Parathyroid adenoma (tissue), 2 donors: ENCODE data around the gene ECM2.

ENCODE experiments used
- H2AFZ ChIP-seq: fragments of 300-600 bp; sonication (generic); one replicate; pipeline ENCODE4 v1.7.0; 2017; ENCODE audit warnings: antibody characterized with exemption, mild to moderate bottlenecking
- H3K27ac ChIP-seq: fragments of 300-600 bp; sonication (generic); one replicate; pipeline ENCODE4 v1.7.0; 2017
- H3K27me3 ChIP-seq: fragments of 300-600 bp; sonication (generic); one replicate; pipeline ENCODE4 v1.7.0; 2017; ENCODE audit warnings: low read length; ENCODE audit not compliant: control insufficient read depth, insufficient read depth
- H3K36me3 ChIP-seq: fragments of 300-600 bp; sonication (generic); one replicate; pipeline ENCODE4 v1.7.0; 2017; ENCODE audit warnings: low read length; ENCODE audit not compliant: control insufficient read depth, insufficient read depth
- H3K4me1 ChIP-seq: fragments of 300-600 bp; sonication (generic); one replicate; pipeline ENCODE4 v1.7.0; 2017; ENCODE audit warnings: control low read depth
- H3K4me2 ChIP-seq: fragments of 300-600 bp; sonication (generic); one replicate; pipeline ENCODE4 v1.7.0; 2017; ENCODE audit warnings: low read length
- H3K4me3 ChIP-seq: fragments of 300-600 bp; sonication (generic); one replicate; pipeline ENCODE4 v1.7.0; 2017; ENCODE audit warnings: low read depth, low read length
- H3K79me2 ChIP-seq: fragments of 300-600 bp; sonication (generic); one replicate; pipeline ENCODE4 v1.7.0; 2017; ENCODE audit warnings: control low read depth
- H3K9ac ChIP-seq: fragments of 300-600 bp; sonication (generic); one replicate; pipeline ENCODE4 v1.7.0; 2017; ENCODE audit warnings: mild to moderate bottlenecking
- H3K9me3 ChIP-seq: fragments of 300-600 bp; sonication (generic); one replicate; pipeline ENCODE4 v1.7.0; 2017; ENCODE audit warnings: low read length; ENCODE audit not compliant: control insufficient read depth
- TF ChIP-seq, protein P1 (sequence below): fragments of 300-600 bp; sonication (generic); IDR thresholded peaks from one replicate; pipeline ENCODE4 v1.7.0; 2017; ENCODE audit warnings: antibody characterized with exemption, mild to moderate bottlenecking
- donor health status: primary hyperparathyroidism.

ECM2 gene

GRCh38 chr9:92493749-92494387 is 41.9 kb downstream of the ECM2 start:
- Histone ChIP-seq H3K9me3 (no peaks in the 10 kb centered on the region), H2AFZ (no peak overlapping the region), H3K9ac (no peak overlapping the region), H3K4me3 (no peak overlapping the region), H3K4me1 (no peaks in the 10 kb centered on the region), H3K79me2 (no peaks in the 10 kb centered on the region), H3K27me3 (no peaks in the 10 kb centered on the region), H3K36me3 (no peaks in the 10 kb centered on the region), H3K27ac (no peak overlapping the region), H3K4me2 (no peak overlapping the region)
- TF ChIP-seq, protein P1, sequence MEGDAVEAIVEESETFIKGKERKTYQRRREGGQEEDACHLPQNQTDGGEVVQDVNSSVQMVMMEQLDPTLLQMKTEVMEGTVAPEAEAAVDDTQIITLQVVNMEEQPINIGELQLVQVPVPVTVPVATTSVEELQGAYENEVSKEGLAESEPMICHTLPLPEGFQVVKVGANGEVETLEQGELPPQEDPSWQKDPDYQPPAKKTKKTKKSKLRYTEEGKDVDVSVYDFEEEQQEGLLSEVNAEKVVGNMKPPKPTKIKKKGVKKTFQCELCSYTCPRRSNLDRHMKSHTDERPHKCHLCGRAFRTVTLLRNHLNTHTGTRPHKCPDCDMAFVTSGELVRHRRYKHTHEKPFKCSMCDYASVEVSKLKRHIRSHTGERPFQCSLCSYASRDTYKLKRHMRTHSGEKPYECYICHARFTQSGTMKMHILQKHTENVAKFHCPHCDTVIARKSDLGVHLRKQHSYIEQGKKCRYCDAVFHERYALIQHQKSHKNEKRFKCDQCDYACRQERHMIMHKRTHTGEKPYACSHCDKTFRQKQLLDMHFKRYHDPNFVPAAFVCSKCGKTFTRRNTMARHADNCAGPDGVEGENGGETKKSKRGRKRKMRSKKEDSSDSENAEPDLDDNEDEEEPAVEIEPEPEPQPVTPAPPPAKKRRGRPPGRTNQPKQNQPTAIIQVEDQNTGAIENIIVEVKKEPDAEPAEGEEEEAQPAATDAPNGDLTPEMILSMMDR, result no peak

DNA sequence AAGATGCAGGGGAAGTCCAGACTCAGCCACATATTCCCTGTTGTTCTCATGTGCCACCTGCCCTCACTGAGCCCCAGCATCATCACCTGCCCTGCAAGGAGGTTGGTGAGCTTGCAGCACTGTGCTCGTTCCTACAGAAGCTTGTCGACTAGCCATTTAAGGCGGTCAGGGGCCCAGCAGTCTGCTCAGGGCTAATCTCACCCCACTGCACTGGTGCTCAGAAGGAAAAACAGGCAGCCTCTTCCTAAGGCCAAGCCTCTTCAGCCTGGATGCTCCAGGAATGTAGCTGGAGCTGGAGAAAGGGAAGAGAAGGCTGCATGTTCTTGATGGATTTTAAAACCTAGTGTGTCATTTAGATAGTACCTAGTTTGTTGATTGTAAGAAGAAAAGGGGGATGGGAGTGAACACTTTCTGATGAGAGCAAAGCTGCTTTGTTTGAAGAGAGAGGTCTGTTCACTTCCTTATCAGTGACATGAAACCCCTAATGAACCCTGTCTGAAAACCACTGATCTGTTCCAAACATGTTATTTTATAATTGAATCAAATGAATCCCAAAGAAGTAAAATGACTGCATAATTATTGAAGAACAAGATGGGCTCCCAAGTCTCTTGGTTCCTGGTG is 42.9 kb downstream of the ECM2 start:
- TF ChIP-seq, protein P1, result no peak
- Histone ChIP-seq H3K27me3 (no peaks in the 10 kb centered on the region), H3K9ac (no peak overlapping the region), H3K4me1 (no peaks in the 10 kb centered on the region), H3K4me3 (no peak overlapping the region), H3K79me2 (no peaks in the 10 kb centered on the region), H3K4me2 (no peak overlapping the region), H3K27ac (no peak overlapping the region), H2AFZ (no peak overlapping the region), H3K36me3 (no peaks in the 10 kb centered on the region), H3K9me3 (no peaks in the 10 kb centered on the region)

DNA sequence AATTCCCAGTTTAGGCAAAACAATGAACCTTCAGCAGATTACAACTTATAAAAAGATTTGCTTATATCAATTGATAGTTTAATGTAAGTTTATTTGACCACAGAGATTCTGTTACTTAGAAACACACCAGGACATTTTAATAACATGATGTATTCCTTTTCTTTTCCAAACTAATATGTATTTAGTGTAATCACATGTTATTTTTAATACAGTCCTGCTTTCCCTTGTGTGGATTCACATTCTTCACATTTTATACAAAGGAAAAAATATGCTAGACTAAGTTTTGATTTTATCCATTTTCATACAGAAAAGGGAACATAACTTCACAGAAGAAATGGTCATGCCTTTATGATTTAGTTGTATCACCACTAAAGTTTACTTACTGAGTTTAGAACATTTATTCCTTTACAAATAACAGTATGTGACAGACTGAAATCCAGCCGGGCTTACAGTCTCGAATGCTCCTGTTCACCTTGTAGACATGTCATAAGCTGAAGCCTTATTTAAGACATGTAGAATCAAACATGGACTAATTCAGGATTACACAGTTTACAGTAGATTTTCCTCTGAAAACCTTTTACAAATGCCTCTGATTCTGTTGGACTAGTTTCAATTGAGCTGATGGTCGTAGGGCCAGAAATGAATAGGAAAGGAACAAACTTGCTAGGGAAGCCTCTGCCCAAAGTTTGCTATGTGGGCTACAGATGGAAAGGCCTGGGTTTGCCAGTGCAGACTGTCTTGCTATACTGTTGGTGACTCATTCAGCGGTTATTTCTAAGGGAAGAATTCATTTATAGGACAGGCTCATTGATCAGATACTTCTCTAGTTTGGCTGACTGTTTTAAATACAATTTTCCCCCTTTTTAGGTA is 46.9 kb downstream of the ECM2 start:
- TF ChIP-seq, protein P1, result no peak
- H3K36me3 ChIP-seq, result no peaks in the 10 kb centered on the region
- no peak overlapping the region for H3K4me2 ChIP-seq
- no peak overlapping the region for H3K4me3 ChIP-seq
- H3K9ac ChIP-seq, result no peak overlapping the region
- H3K9me3 ChIP-seq, result no peaks in the 10 kb centered on the region
- no peak overlapping the region for H3K27ac ChIP-seq
- no peak overlapping the region for H2AFZ ChIP-seq
- no peaks in the 10 kb centered on the region for H3K79me2 ChIP-seq
- no peaks in the 10 kb centered on the region for H3K27me3 ChIP-seq
- H3K4me1 ChIP-seq, result no peaks in the 10 kb centered on the region

- Histone ChIP-seq H3K4me1 (no peaks in the 10 kb centered on the region), H3K79me2 (no peaks in the 10 kb centered on the region), H3K27me3 (no peaks in the 10 kb centered on the region), H3K9me3 (no peaks in the 10 kb centered on the region), H3K36me3 (no peaks in the 10 kb centered on the region), H3K9ac (no peak overlapping the region), H3K4me2 (no peak overlapping the region), H2AFZ (no peak overlapping the region), H3K27ac (no peak overlapping the region), H3K4me3 (no peak overlapping the region)
- TF ChIP-seq, protein P1, result no peak
These were observed 49.4 kb downstream of the ECM2 start for GRCh38 chr9:92486371-92486770.
